Testis (tissue), 2 donors: ENCODE data around the gene TNFRSF4.

Experiments used
- CTCF ChIP-seq, 3 experiments: fragments of 450-650 bp in 2 of 3; fragments of 200-600 bp in 1 of 3; sonication (generic) in 1 of 3; IDR thresholded peaks; one replicate each; pipeline ENCODE4 v1.5.1; 2016 to 2019; ENCODE audit warnings: antibody characterized with exemption in 3 of 3, mild to moderate bottlenecking in 2 of 3, moderate library complexity in 1 of 3
- POLR2A ChIP-seq: fragments of 450-650 bp; IDR thresholded peaks from one replicate; pipeline ENCODE4 v1.6.1; 2017; ENCODE audit warnings: antibody characterized with exemption, mild to moderate bottlenecking, moderate library complexity

DNA sequence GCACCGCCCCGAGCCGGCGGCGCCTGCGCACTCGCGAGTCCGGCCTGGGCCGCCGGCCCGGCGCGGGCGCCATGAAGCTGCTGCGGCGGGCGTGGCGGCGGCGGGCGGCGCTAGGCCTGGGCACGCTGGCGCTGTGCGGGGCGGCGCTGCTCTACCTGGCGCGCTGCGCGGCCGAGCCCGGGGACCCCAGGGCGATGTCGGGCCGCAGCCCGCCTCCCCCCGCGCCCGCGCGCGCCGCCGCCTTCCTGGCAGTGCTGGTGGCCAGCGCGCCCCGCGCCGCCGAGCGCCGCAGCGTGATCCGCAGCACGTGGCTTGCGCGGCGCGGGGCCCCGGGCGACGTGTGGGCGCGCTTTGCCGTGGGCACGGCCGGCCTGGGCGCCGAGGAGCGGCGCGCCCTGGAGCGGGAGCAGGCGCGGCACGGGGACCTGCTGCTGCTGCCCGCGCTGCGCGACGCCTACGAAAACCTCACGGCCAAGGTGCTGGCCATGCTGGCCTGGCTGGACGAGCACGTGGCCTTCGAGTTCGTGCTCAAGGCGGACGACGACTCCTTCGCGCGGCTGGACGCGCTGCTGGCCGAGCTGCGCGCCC is 18.3 kb upstream of the TNFRSF4 start, which contains the start of gene B3GALT6:
- TF ChIP-seq POLR2A (no peak), CTCF (IDR thresholded peaks at IDR 0.05) (no peak)
